Limb (tissue), 2 donors: ENCODE measurements around the gene CDCA3.

Experiments
- DNase-seq, 2 donors: peaks; one replicate each; pipeline ENCODE4 v3.0.0-alpha.2; 2016; ENCODE audit errors: extremely low spot score in 2 of 2

CDCA3 gene

DNA sequence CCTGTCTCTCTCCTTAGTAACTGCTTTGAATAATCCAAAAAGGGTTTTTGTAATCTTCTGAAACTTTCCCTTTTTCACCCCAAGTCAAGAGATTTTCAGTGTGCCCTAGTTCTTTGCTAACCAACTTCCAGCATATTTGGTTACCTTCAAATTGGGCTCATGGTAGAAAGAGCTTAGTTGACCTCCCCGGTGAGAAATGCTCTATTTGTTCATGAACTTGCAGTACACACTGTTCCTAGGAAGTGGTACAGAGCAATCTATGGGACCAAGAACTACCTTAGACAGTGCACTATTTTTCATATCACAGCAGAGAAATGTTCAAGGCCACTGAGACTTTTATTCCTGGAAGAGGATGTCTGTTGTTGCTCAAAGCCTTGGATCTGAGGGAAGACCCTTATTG, 2.5 kb upstream of the CDCA3 start:
- no peak for DNase-seq

DNA sequence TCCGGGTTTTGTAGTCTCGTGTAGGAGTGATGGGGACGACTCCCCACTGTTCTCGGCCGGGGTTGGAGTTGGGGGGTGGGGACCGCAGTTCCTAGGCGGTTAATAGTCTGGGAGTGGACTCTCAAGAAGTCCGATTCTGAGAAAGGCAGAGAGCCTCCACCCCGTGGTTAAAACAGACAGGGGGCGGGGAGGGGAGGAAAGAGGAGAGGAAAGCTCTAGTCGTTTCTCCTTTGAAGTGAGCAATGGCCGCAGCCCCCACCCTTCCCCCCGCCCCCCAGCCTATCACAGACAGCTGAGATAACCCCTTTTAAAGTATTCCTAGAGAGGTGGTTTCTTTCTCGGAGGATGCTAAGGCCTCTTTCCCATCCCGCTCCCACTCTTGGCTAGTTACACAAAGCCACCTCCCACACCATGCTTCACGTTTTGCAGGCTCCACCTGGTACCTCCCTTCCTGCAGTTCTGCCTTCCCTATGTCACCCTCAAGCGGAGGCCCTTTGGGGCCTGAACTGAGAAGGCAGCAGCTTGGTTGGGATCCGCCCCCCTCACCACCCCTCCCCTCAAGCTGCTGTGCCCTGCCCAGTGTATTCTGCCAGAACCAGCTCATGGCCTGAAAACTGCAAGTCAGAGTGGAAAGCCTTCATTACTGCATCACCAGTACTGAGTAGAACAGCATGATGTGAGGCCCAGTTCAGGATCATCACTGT, 1.7 kb upstream of the CDCA3 start:
- DNase-seq = peak in 1 of 2 donors; percentile 65

DNA sequence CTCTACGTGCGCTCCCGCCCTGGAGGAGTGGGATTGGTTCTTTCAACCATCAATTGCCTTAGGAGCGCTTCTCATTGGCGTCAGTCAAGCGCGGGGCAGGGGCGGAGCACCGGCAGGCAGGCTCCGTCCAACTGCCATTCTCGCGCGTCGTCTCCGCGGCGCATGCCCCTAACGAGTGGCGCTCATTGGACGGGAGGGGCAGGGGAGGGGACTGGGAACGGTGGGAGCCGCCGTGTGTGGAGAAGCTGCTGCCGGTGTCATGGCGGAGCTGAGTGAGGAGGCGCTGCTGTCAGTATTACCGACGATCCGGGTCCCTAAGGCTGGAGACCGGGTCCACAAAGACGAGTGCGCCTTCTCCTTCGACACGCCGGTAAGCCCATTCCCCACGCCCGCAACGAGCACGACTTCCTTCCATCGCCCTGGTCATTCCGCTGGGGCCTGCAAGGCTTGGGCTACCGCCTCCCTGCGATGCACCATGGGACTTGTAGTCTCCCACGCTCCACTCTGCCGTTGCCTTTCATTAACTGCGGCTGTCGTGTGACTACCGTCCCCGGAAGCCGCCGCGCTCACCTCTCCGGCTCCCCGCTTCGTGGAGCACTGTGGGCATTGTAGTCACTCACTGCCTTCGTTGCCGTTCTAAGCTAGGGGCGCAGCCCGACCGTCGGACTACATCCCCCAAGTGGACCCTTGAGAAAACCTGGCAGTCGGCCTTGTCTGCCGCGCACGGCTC, 1.0 kb upstream of the CDCA3 start, which contains the start of gene USP5:
Gene USP5 (plus strand): TSS at position 230 of the 730 bp plus-strand sequence. CDS start 30 bp downstream, at position 260.
- DNase-seq = peak; percentile 99 to 100

DNA sequence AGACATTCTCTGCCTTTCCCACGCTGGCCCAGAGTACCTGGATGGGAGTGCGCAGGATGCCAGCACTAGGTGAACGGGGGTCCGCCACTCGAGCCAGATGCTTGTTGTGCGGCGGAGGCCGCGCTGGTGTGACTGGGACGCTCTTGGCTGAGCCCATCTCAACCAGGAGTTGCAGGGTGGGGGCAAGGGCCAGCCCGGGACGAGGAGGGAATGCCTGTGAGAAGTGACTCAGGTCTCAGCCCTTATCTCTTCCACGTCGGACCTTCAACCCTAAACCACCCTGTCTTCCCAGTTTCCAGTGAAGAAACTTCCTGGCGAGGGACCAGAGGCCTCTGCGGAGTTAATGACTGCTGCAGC, 312 bp downstream of the CDCA3 start:
- DNase-seq = no peak

GRCh38 chr12:6849976-6850560, 1.0 kb downstream of the CDCA3 start:
- DNase-seq = no peak

DNA sequence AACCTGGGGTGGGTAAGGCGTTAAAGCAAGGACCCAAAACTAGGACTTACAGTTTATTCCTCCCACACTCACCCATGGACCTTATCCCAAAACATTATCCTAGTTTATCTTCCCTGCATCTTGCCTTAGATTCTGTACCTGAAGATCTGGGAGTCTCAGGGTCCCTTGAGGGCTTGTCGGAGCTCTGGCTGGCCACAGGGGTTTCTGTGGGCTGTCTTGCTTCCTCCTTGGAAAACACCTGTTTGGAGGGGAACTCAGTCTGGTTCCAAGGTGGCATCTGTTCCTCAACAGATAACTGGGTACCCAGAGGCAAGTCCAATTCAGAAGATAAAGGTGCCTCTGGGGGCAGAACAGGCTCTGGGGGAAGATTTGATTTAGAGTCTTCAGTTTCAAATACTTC, 1.7 kb downstream of the CDCA3 start:
- DNase-seq = no peak

DNA sequence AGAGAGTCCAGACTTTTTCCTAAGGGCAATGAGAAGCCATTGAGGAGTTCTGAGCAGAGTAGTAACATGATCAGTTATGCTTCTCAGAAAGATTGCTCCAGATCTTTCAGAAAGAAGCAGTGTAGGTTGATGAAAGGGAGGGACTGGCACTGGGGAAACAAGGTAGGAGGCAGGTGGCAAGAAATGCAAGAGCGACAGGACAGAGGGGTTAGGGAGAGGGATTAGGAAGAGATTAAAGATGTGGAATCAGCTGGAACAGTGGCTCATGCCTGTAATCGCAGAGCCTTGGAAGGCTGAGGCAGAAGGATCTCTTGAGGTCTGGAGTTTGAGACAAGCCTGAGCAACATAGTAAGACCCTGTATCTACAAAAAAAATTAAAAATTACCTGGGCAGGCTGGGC, 3.4 kb downstream of the CDCA3 start:
- no peak for DNase-seq

DNA sequence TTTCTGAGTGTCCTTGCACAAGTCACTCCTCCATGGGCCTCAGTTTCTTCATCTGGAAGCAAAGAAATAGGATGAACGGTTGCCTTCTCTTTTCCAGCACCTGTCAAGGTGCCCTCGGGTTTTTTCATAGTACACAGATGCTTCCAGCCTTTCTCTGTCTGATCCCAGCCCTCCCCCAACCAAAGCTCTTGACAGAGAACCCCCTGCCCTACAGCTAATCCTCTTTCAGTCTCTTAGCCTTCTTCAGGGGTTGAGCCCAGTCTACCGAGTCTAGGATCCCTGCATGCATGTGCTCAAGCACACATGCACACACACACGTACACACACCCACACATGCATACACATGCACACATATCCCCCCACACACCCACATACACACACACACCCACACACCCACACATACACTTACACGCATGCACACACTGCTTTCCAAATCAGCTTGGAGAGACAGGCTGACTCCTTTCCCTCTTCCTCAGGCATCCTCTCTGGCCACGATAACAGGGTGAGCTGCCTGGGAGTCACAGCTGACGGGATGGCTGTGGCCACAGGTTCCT, 4.7 kb downstream of the CDCA3 start:
- DNase-seq = no peak

GRCh38 chr12:6845395-6845794, 5.7 kb downstream of the CDCA3 start:
- DNase-seq = no peak

- peak in 1 of 2 donors; percentile 35 for DNase-seq
These were observed 7.8 kb downstream of the CDCA3 start for GRCh38 chr12:6843118-6843902.

- no peak for DNase-seq
These were observed 9.0 kb downstream of the CDCA3 start for GRCh38 chr12:6842075-6842474.

DNA sequence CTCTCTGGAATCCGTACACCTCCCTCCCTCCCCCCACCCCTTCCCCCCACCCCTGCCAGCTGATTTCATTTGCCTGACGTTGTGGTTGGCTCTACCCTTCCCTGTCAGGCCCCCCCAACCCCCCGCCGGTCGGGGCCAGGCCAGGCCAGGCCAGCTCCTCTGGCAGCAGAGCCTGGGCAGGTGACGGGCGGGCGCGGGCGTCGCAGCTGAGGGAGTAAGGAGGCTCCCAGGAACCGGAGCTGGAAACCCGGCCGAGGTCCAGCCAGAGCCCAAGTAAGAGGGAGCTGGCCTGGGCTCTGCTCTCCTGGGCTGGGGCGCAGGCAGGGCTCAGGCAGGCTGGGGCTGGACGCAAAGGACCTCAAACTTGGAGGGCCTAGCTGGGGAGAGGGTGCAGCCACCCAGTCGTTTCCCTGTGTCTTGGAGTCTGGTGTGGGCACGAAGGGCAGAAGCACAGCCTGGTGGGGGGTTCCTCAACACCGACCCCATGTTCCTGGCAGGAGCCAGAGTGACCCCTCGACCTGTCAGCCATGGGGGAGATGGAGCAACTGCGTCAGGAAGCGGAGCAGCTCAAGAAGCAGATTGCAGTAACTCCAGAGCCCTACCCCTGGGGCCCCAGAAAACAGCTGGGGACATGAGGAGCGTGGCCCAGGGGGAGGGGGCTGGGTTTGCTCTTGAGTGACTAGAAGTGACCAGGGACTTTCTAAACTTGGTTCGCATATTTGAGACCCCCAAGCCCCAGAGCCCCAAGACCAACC, 10.1 kb downstream of the CDCA3 start, which contains the start of gene GNB3:
Gene GNB3 (plus strand): TSS at position 165 of the 755 bp plus-strand sequence. CDS start 363 bp downstream, at position 528.
- peak in 1 of 2 donors; percentile 51 for DNase-seq

DNA sequence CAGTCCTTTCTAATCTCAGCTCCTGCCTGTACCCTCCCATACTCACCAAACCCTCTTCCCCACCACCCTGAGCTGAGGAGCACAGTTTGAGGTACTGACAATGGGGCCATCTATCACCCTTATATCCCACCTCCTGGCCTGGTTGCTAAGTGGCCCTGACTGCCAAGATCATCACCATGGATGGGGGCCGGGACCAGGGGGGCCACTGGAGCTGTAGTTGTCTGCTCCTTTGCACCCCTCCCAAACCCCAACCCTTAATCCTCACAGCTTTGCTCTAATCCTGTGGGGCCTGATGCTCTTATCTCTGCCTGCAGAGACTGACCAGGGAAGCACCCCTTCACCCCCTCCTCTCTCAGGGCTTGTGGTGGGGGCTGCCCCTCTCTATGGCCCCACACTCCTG, 10.8 kb downstream of the CDCA3 start:
- DNase-seq = peak in 1 of 2 donors; percentile 43

DNA sequence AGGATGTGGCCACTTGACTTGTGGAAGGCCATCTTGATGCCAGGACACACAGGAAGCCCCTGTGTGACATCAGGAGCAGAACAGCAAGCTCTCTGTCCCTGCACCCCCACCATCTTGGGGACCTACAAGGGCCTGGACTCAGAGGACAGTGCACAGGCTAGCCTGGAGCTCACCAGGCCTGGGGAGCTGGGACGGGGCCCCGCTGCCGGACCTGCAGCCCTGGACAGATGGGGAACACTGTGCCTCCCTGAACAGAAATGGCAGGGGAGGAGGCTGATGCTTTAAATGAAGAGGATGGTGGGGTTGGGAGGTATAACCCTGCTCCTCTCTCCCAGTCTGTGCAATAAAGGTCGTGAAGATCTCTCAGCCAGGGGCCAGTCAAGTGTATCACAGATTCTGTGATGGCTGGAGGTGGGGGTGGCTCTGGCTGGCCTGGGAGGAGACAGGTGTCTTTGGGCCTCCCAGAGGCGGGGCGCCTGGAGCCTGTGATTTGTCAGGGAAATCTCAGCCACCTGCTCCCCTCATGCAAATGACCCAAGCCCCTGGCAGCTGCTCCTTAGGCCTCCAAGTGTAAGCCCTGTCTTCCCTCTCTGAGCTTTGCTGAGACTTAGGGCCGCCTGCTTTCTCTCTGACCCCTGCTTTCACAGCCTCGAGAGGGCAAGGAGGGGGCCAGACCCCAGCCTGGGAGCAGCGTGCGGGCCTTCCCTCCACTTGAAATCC, 11.4 kb downstream of the CDCA3 start:
- peak; percentile 52 to 64 for DNase-seq

DNA sequence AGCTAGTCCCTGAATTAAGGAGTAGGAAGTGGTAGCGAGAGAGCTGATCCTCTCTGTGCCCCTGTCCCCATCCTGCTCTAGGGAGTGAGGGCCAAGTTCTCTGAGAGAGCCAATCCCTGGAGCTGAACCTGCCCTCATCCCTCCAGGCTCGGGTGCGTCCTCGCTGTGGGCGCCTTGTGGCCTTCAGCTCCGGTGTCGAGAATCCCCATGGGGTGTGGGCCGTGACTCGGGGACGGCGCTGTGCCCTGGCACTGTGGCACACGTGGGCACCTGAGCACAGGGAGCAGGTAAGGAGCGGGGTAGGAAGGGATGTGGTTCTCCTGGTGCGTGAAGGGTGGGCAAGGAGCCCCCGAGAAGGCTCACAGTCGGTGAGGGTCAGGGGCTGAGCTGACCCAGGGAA, 12.2 kb downstream of the CDCA3 start:
- no peak for DNase-seq

GRCh38 chr12:6837370-6838060, 13.6 kb downstream of the CDCA3 start:
- DNase-seq = no peak

DNA sequence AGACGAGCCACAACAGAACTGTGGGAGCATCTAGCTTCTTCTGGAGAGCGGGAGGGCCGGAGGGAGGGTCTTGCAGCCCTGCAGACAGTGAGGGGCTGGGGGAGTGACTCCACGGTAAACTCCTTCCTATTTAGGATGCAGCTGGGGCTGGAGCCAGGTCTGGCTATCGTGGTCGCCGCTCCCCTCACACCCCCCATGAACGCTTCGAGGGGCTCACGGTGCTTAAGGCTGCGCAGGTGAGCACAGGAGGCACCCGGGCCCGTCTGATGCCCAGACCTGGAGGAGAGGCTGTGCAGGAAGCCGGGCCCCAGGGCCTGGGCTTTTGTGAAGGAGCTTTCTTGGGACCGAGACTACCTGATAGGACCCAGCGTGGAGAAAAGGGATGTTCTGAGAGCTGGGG, 14.2 kb downstream of the CDCA3 start:
- DNase-seq = no peak

DNA sequence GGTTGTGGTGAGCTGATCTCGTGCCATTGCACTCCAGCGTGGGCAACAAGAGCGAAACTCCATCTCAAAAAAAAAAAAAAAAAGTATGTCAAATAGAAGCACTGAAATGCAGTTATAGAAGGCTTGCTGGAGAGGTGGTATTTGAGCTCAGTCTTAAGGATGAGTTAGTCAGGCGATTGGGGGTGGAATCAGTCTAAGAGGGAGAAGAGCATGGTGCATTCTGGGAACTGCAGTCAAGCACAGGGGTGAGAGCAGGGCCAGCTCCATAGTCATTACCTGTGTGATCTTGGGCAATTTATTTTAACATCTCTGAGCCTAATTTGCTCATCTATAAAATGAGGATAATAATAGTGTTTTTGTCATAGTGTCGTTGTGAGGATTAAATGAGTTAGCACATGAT, 16.2 kb downstream of the CDCA3 start:
- no peak for DNase-seq

DNA sequence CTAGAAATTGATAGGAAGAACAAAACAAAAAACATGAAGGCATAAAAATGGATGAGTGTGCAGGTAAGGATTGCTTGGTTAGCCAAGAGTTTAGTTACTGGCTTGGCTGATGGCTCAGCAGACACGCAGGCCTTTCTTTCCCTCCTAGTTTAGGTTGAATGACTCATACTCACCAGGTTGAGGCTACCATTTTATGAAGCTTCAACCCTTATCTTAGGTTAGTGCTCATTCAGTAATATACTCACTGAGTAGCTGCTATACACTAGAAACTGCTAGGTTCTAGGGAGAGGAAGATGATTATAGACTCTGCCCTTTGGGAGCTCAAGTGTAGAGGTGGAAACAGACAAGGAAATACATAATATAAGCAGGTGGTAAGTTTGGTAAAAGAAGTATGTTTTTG, 16.8 kb downstream of the CDCA3 start:
- no peak for DNase-seq
